HepG2 (cell line): Measurements from ENCODE around the gene ASB16. TPM values are rescaled to one million over a fixed set of nuclear protein-coding genes. Genes with fewer than 3 reads are reported as not detected.

Experiments used
- AHR ChIP-seq: IDR thresholded peaks from 2 replicates; pipeline ENCODE4 v1.6.1; 2018; ENCODE audit warnings: missing genetic modification reagents, missing compliant biosample characterization
- ARNT ChIP-seq: fragments of 450-650 bp; IDR thresholded peaks from 2 replicates; pipeline ENCODE4 v1.6.1; 2017
- CEBPZ ChIP-seq: IDR thresholded peaks from 2 replicates; pipeline ENCODE4 v1.6.1; 2012; ENCODE audit warnings: low read length, improper control_type of control experiment
- DZIP1 ChIP-seq: sonication (generic); formaldehyde crosslinking; IDR thresholded peaks from 2 replicates; pipeline ENCODE4 v1.5.0; 2020; ENCODE audit warnings: mild to moderate bottlenecking, missing genetic modification reagents
- FOXP1 ChIP-seq, 2 experiments: fragments of 450-650 bp in 1 of 2; IDR thresholded peaks; 2 replicates each; pipeline ENCODE4 v1.6.1; 2017 to 2018; ENCODE audit warnings: antibody characterized with exemption in 1 of 2
- HOXA7 ChIP-seq: sonication (generic); formaldehyde crosslinking; IDR thresholded peaks from 2 replicates; pipeline ENCODE4 v1.8.1; 2022; ENCODE audit warnings: mild to moderate bottlenecking, missing genetic modification reagents, moderate library complexity
- MAZ ChIP-seq, 2 experiments: sonication (generic) in 1 of 2; formaldehyde crosslinking in 1 of 2; IDR thresholded peaks; 2 replicates each; pipeline versions ENCODE4 v1.5.0 to v1.6.1; 2012 to 2020; ENCODE audit warnings: low read depth in 2 of 2, mild to moderate bottlenecking in 2 of 2, borderline replicate concordance in 1 of 2, improper control_type of control experiment in 1 of 2, low read length in 1 of 2, missing genetic modification reagents in 1 of 2, moderate library complexity in 1 of 2
- MLLT10 ChIP-seq: sonication (generic); formaldehyde crosslinking; IDR thresholded peaks from 2 replicates; pipeline ENCODE4 v1.4.0; 2020; ENCODE audit warnings: missing genetic modification reagents
- MZF1 ChIP-seq: sonication (generic); formaldehyde crosslinking; IDR thresholded peaks from 2 replicates; pipeline ENCODE4 v1.8.1; 2023; ENCODE audit warnings: mild to moderate bottlenecking, missing genetic modification reagents, borderline replicate concordance
- NR2F1 ChIP-seq, 2 experiments: fragments of 450-650 bp in 1 of 2; formaldehyde crosslinking in 1 of 2; IDR thresholded peaks; 2 replicates each; pipeline versions ENCODE4 v1.5.0 to v1.6.1; 2016 to 2020; ENCODE audit warnings: mild to moderate bottlenecking in 1 of 2, missing compliant biosample characterization in 1 of 2, missing genetic modification reagents in 1 of 2, moderate library complexity in 1 of 2
- PHF5A ChIP-seq: IDR thresholded peaks from one replicate; pipeline ENCODE4 v1.6.1; 2018; ENCODE audit warnings: low read depth, missing genetic modification reagents; ENCODE audit not compliant: unreplicated experiment
- RCOR2 ChIP-seq: IDR thresholded peaks from 2 replicates; pipeline ENCODE4 v1.6.1; 2016; ENCODE audit warnings: missing biosample characterization, missing genetic modification reagents
- TBX2 ChIP-seq: sonication (generic); formaldehyde crosslinking; IDR thresholded peaks from 2 replicates; pipeline ENCODE4 v1.5.0; 2020; ENCODE audit warnings: missing genetic modification reagents, mild to moderate bottlenecking, borderline replicate concordance
- TCF7L2 ChIP-seq: IDR thresholded peaks from 2 replicates; pipeline ENCODE4 v1.6.1; 2011; ENCODE audit warnings: mild to moderate bottlenecking, low read depth, low read length, moderate library complexity
- ZMYM3 ChIP-seq: sonication (generic); formaldehyde crosslinking; IDR thresholded peaks from 2 replicates; pipeline ENCODE4 v1.5.1; 2020; ENCODE audit warnings: mild to moderate bottlenecking, missing genetic modification reagents
- ZNF136 ChIP-seq: sonication (generic); formaldehyde crosslinking; IDR thresholded peaks from 2 replicates; pipeline ENCODE4 v1.8.1; 2022; ENCODE audit warnings: low read depth, mild to moderate bottlenecking, moderate library complexity, missing genetic modification reagents
- ZNF260 ChIP-seq: sonication (generic); formaldehyde crosslinking; IDR thresholded peaks from 2 replicates; pipeline ENCODE4 v1.4.0; 2020; ENCODE audit warnings: missing genetic modification reagents, low read depth, mild to moderate bottlenecking, borderline replicate concordance
- ZNF362 ChIP-seq: sonication (generic); formaldehyde crosslinking; IDR thresholded peaks from 2 replicates; pipeline ENCODE4 v1.4.0; 2020; ENCODE audit warnings: missing genetic modification reagents, mild to moderate bottlenecking, borderline replicate concordance
- ZNF557 ChIP-seq: sonication (generic); formaldehyde crosslinking; IDR thresholded peaks from 2 replicates; pipeline ENCODE4 v1.4.0; 2020; ENCODE audit warnings: missing genetic modification reagents
- ZNF598 ChIP-seq: sonication (generic); formaldehyde crosslinking; IDR thresholded peaks from 2 replicates; pipeline ENCODE4 v1.5.1; 2020; ENCODE audit warnings: mild to moderate bottlenecking, missing genetic modification reagents, borderline replicate concordance
- ZNF644 ChIP-seq: IDR thresholded peaks from 2 replicates; pipeline ENCODE4 v1.6.1; 2016; ENCODE audit warnings: low read depth
- ZNF792 ChIP-seq: IDR thresholded peaks from 2 replicates; pipeline ENCODE4 v1.6.1; 2016
- polyA plus RNA-seq, 8 experiments: library from polyadenylated mRNA; depleted of rRNA in 3 of 8; stranded (reverse) in 7 of 8; unstranded in 1 of 8; fragments of >200 nt; fragmentation: Illumina TruSeq in 4 of 8; extraction: Trizol in 4 of 8; gene quantifications; 2 replicates each; pipeline versions ENCODE4 v1.2.1 to v1.2.3, GENCODE V29; 2011 to 2016; ENCODE audit warnings: low read depth in 4 of 8, missing spikeins in 1 of 8, mixed read lengths in 1 of 8; ENCODE audit not compliant: insufficient read depth in 1 of 8
- total RNA-seq, 5 experiments: library from RNA; depleted of rRNA; stranded (reverse); fragments of >200 nt; fragmentation: Illumina TruSeq; extraction: Trizol; gene quantifications; 2 replicates each; pipeline ENCODE4 v1.2.3, GENCODE V29; 2016; ENCODE audit warnings: low read depth in 1 of 5

Gene ASB16
- total and polyA plus RNA-seq, 2 of the 13 experiments (the other 11 are each of a cell fraction or from before 2014, with no cell fraction given): 0.07 TPM; not detected in 1

- TF ChIP-seq CEBPZ (no peak), DZIP1 (CRISPR knock-in tag) (no peak; the same call in 1 of the 2 replicates), ZNF557 (CRISPR knock-in tag) (0 out of 2 replicates have a peak, but pooled peaks have one; percentile 58), ARNT (no peak), ZNF598 (CRISPR knock-in tag) (no peak), ZNF136 (CRISPR knock-in tag) (no peak), MAZ (IDR thresholded peaks at IDR 0.05; ENCODE audit: borderline replicate concordance, low read depth, low read length) (no peak), MAZ (CRISPR knock-in tag; IDR thresholded peaks at IDR 0.05; ENCODE audit: low read depth) (peak; percentile 59), PHF5A (peak; percentile 33), ZNF792 (0 out of 2 replicates have a peak, but pooled peaks have one; percentile 28), MZF1 (CRISPR knock-in tag) (0 out of 2 replicates have a peak, but pooled peaks have one; percentile 92), TBX2 (CRISPR knock-in tag) (no peak; the same call in 1 of the 2 replicates), ZNF362 (CRISPR knock-in tag) (no peak), TCF7L2 (no peak), HOXA7 (CRISPR knock-in tag) (no peak), AHR (CRISPR knock-in tag) (peak; percentile 19; the same call in 1 of the 2 replicates), MLLT10 (CRISPR knock-in tag) (no peak), ZNF260 (no peak), ZMYM3 (CRISPR knock-in tag) (peak; percentile 68), NR2F1 (CRISPR knock-in tag; IDR thresholded peaks at IDR 0.05) (0 out of 4 replicates have a peak, but pooled peaks of 1 of the 2 experiments have one; percentile 27), FOXP1 (IDR thresholded peaks at IDR 0.05) (no peak), FOXP1 (CRISPR knock-in tag; IDR thresholded peaks at IDR 0.05) (no peak), RCOR2 (CRISPR knock-in tag) (no peak), ZNF644 (CRISPR knock-in tag) (no peak)
These were observed 30.1 kb downstream of the ASB16 start (continued) for GRCh38 chr17:44200478-44201155.
